Right lobe of liver (tissue), 4 donors: ENCODE data around the gene TVP23C.
"Not testable (repeated sequence)": the region's sequence is repeated elsewhere in the genome, so short reads cannot be mapped to it uniquely, and the experiment has no call there.

Source experiments
- POLR2A ChIP-seq: fragments of 450-650 bp; IDR thresholded peaks from one replicate; pipeline ENCODE4 v1.6.1; 2017; ENCODE audit warnings: antibody characterized with exemption, mild to moderate bottlenecking
- TF ChIP-seq, protein P1 (sequence below), 4 donors: fragments of 200-600 bp in 3 of 4; fragments of 450-650 bp in 1 of 4; IDR thresholded peaks; one replicate each; pipeline versions ENCODE4 v1.5.1 to v1.8.0; 2016 to 2022; ENCODE audit warnings: antibody characterized with exemption in 4 of 4, mild to moderate bottlenecking in 2 of 4
- donor health status: DM: no; HTN: no; CAD: no.
- donor health status: DM: no; HTN: no; CAD: no.
- donor health status: DM: no; HTN: yes; CAD: no.

DNA sequence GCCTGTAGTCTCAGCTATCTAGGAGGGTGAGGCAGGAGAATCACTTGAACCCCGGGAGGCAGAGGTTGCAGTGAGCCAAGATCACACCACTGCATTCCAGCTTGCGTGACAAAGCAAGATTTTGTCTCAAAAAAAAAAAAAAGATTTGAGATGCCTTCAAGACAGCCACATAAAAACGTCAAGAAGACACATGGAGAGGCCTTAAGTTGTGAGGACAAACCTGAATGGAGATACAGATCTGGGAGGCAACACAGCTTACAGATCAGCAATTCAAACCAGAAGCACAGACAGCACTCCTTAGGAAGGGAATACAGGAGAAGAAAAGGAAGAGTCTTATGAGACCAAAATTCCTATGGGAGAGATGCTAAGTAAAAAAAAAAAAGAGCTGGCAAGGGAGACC lies 13.7 kb downstream of the TVP23C start:
- TF ChIP-seq, protein P1, sequence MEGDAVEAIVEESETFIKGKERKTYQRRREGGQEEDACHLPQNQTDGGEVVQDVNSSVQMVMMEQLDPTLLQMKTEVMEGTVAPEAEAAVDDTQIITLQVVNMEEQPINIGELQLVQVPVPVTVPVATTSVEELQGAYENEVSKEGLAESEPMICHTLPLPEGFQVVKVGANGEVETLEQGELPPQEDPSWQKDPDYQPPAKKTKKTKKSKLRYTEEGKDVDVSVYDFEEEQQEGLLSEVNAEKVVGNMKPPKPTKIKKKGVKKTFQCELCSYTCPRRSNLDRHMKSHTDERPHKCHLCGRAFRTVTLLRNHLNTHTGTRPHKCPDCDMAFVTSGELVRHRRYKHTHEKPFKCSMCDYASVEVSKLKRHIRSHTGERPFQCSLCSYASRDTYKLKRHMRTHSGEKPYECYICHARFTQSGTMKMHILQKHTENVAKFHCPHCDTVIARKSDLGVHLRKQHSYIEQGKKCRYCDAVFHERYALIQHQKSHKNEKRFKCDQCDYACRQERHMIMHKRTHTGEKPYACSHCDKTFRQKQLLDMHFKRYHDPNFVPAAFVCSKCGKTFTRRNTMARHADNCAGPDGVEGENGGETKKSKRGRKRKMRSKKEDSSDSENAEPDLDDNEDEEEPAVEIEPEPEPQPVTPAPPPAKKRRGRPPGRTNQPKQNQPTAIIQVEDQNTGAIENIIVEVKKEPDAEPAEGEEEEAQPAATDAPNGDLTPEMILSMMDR (IDR thresholded peaks at IDR 0.05), result not testable (repeated sequence)
- not testable (repeated sequence) for TF ChIP-seq POLR2A
